Right renal pelvis (tissue), 4 donors: ENCODE measurements around the gene SMAD3. TPM values are rescaled to one million over a fixed set of nuclear protein-coding genes. Genes with fewer than 3 reads are reported as not detected.
A peak's percentile ranks its signal among the peaks of the same experiment; 100 is the strongest.

Source experiments
- DNase-seq, 4 donors: peaks; one replicate each; pipeline ENCODE4 v3.0.0-alpha.2; 2013; ENCODE audit warnings: low read depth in 4 of 4, low spot score in 3 of 4, missing footprints in 1 of 4
- polyA plus RNA-seq, 4 donors: library from polyadenylated mRNA; unstranded; fragments of 120-200 nt; gene quantifications; one replicate each; pipeline ENCODE4 v1.2.1, GENCODE V29; 2013; ENCODE audit not compliant: insufficient read length in 4 of 4

Gene SMAD3
- polyA plus RNA-seq, 4 donors, result 47.5 to 53.1 (median 50.2) TPM

- no peak for DNase-seq
These were observed 151.5 kb downstream of the SMAD3 start for GRCh38 chr15:67216859-67217258.

GRCh38 chr15:67218428-67218827 lies 153.0 kb downstream of the SMAD3 start:
- DNase-seq, result no peak

GRCh38 chr15:67219288-67219687 lies 153.9 kb downstream of the SMAD3 start:
- DNase-seq, result no peak

GRCh38 chr15:67224889-67225288 lies 159.5 kb downstream of the SMAD3 start:
- DNase-seq, result no peak

GRCh38 chr15:67225336-67225735 lies 159.9 kb downstream of the SMAD3 start:
- DNase-seq, result no peak

GRCh38 chr15:67227431-67227830 lies 162.0 kb downstream of the SMAD3 start:
- DNase-seq, result no peak

DNA sequence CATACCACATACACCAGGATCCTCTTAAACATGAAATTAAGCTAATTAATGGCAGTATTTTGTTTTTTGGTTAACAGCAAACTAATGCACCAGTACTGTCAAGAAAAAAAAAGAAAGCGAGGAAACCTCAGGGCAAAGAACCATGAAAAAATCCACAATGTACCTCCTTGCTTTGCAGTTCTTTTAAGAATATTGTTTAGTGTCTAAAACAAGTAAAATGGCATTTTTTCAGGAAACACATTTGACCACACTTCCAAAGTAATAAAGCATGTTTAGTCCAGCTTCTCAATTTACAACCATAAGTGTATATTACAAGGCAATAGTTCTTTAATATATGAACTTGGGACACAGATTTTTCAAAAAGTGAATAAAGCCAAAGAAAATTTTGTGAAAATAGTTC lies 162.4 kb downstream of the SMAD3 start:
- DNase-seq, result no peak

GRCh38 chr15:67228286-67228685 lies 162.9 kb downstream of the SMAD3 start:
- DNase-seq, result no peak

- no peak for DNase-seq
These were observed 165.1 kb downstream of the SMAD3 start for GRCh38 chr15:67230504-67230903.

- DNase-seq, result no peak
These were observed 167.2 kb downstream of the SMAD3 start for GRCh38 chr15:67232591-67232990.

DNA sequence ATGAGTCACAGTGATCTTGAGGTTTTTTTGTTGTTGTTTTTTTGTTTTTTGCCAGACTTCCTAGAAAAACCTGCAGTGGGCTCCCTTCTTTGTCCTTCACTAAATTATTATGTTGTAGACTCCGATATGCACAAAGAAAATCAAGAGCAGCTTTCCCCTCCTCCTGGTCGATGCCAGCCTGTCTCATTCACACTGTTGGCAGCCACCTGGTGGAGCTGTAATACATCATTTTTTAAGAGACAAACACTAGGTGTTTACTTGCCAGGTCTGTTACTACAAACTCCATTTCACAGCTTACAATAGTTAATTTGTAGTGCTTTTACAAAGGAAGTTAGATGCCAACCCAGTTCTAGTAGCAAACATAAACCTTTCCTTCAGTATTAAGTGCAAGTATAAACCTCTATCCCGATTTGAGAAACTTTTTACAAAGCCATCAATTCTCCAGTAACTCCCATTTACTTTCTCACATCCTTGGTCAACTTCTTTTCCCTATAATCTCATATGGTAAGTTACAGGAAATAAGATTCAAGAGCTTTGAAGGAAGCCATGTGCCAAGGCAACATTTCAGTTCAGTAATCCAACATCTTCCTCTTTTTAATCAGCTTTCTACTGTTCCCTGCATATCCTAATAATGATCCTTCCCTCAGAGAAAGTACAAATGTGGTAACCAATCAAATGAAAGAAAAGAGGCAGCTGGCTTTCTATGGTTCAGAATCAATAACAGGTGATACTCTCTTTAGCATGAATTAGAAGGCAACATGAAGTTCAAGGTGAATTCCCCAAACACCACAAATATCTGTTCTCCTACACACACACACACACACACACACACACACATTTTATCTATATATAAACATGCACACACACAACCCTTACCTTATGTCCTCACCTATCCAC lies 175.1 kb downstream of the SMAD3 start:
- DNase-seq, result peak in 1 of 4 donors; percentile 8

DNA sequence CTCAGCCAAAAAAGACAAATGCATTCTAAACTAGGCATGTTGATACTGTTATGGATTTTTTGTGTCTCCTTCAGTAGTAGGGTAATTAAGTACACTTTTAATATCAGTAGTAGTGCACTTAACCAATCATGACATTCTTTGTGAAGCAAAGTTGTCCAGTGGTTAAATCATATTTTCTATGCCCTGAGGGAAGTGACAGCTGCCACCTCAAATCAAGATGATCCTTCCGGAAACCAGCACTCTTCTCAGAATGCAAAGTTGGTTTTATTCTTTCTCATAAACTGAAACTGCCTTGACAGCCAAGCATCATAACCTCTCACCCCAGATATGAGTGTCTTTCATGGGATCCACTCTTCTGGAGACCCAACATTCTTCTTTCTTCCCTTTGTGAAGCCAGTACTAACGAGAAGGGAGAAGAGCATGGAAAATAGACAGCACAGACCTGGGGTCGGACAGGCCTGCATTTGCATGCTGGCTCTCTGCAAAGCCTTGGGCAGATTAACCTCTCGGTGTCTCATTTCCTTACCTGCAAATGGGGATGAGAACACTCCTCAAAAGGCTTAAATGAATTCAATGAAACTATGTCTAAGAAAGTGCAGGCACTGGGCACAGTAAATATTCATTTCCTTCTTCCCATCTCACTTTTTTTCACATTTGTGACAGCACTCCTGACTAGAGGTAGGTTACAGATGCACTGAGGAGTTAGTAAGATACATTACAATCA lies 175.9 kb downstream of the SMAD3 start:
- no peak for DNase-seq

GRCh38 chr15:67242708-67243111 lies 177.3 kb downstream of the SMAD3 start:
- DNase-seq, result no peak

Other genes starting within 250 kb of the SMAD3 start
- 10 to 100 TPM; 50.8 to 65.3 (median 63.1) TPM for gene AAGAB, start 189.1 kb downstream of the SMAD3 start, polyA plus RNA-seq
- gene IQCH, start 189.2 kb downstream of the SMAD3 start, polyA plus RNA-seq, result 1 to 10 TPM; 5.4 to 8.6 (median 6.4) TPM